GM18511 (cell line): ENCODE measurements around the gene GAB2.
"Not testable (repeated sequence)": the region's sequence is repeated elsewhere in the genome, so short reads cannot be mapped to it uniquely, and the experiment has no call there.

Experiments
- ATAC-seq: cut with Tn5 transposase; IDR thresholded peaks from one replicate; pipeline ENCODE4 v1.9.1; 2021; ENCODE audit warnings: mild to moderate bottlenecking, moderate library complexity; ENCODE audit not compliant: unreplicated experiment

Gene GAB2

GRCh38 chr11:78257654-78258053, 160.0 kb downstream of the GAB2 start:
- no peak for ATAC-seq

GRCh38 chr11:78256962-78257361, 160.7 kb downstream of the GAB2 start:
- no peak for ATAC-seq

- ATAC-seq: no peak
Measured at GRCh38 chr11:78255919-78256318, 161.7 kb downstream of the GAB2 start.

- no peak for ATAC-seq
Measured at GRCh38 chr11:78254268-78254667, 163.4 kb downstream of the GAB2 start.

- ATAC-seq: no peak
Measured at GRCh38 chr11:78253797-78254196, 163.8 kb downstream of the GAB2 start.

GRCh38 chr11:78251083-78251775, 166.4 kb downstream of the GAB2 start:
- ATAC-seq: no peak

- no peak for ATAC-seq
Measured at GRCh38 chr11:78250099-78250498, 167.5 kb downstream of the GAB2 start.

GRCh38 chr11:78248903-78249302, 168.7 kb downstream of the GAB2 start:
- ATAC-seq: no peak

- no peak for ATAC-seq
Measured at GRCh38 chr11:78248191-78248590, 169.4 kb downstream of the GAB2 start.

GRCh38 chr11:78244546-78245255, 172.9 kb downstream of the GAB2 start:
- ATAC-seq: no peak

- no peak for ATAC-seq
Measured at GRCh38 chr11:78244080-78244479, 173.5 kb downstream of the GAB2 start.

GRCh38 chr11:78241475-78241874, 176.1 kb downstream of the GAB2 start:
- ATAC-seq: no peak

GRCh38 chr11:78239781-78240180, 177.8 kb downstream of the GAB2 start:
- ATAC-seq: no peak

- ATAC-seq: no peak
Measured at GRCh38 chr11:78237293-78238046, 180.2 kb downstream of the GAB2 start.

- ATAC-seq: no peak
Measured at GRCh38 chr11:78234006-78234405, 183.6 kb downstream of the GAB2 start.

GRCh38 chr11:78233046-78233445, 184.6 kb downstream of the GAB2 start:
- not testable (repeated sequence) for ATAC-seq

- no peak for ATAC-seq
Measured at GRCh38 chr11:78231962-78232501, 185.6 kb downstream of the GAB2 start.

- no peak for ATAC-seq
Measured at GRCh38 chr11:78230161-78230877, 187.3 kb downstream of the GAB2 start.

GRCh38 chr11:78229106-78229505, 188.5 kb downstream of the GAB2 start:
- ATAC-seq: no peak

GRCh38 chr11:78228467-78228866, 189.2 kb downstream of the GAB2 start:
- no peak for ATAC-seq

GRCh38 chr11:78227921-78228320, 189.7 kb downstream of the GAB2 start:
- no peak for ATAC-seq
